Activated CD4-positive, alpha-beta memory T cell treated with anti-CD3 and anti-CD28 coated beads for 36 hours (primary cell): Measurements from ENCODE around the gene FLOT2. TPM values are rescaled to one million over a fixed set of nuclear protein-coding genes. Genes with fewer than 3 reads are reported as not detected.
"Not testable (repeated sequence)": the region's sequence is repeated elsewhere in the genome, so short reads cannot be mapped to it uniquely, and the experiment has no call there.

Experiments
- CTCF ChIA-PET: fragments of 350-600 bp; sonication (Branson Sonifier 250); formaldehyde crosslinking; loops from one replicate; lab custom pipeline; 2021; ENCODE audit warnings: antibody characterized with exemption, inconsistent platforms; lab: Charles Lee
- POLR2A ChIA-PET: fragments of 350-600 bp; sonication (Branson Sonifier 250); formaldehyde crosslinking; loops from one replicate; lab custom pipeline; 2021; ENCODE audit warnings: antibody characterized with exemption; lab: Charles Lee
- DNase-seq: peaks from one replicate; pipeline ENCODE4 v3.0.0-alpha.2; 2020
- H3K27ac Mint-ChIP-seq: one replicate; pipeline ENCODE4 v1.8.0; 2021; ENCODE audit warnings: mixed read lengths
- H3K27me3 Mint-ChIP-seq: one replicate; pipeline ENCODE4 v1.8.0; 2021; ENCODE audit warnings: mixed read lengths
- H3K36me3 Mint-ChIP-seq: one replicate; pipeline ENCODE4 v1.8.0; 2021; ENCODE audit warnings: mixed read lengths
- H3K4me1 Mint-ChIP-seq: one replicate; pipeline ENCODE4 v1.8.0; 2021; ENCODE audit warnings: low read depth, mixed read lengths
- H3K4me3 Mint-ChIP-seq: one replicate; pipeline ENCODE4 v1.8.0; 2021; ENCODE audit warnings: mild to moderate bottlenecking, mixed read lengths
- H3K9me3 Mint-ChIP-seq: one replicate; pipeline ENCODE4 v1.8.0; 2021; ENCODE audit warnings: mixed read lengths
- intact Hi-C: fragments of 100-400 bp; cut with micrococcal nuclease; formaldehyde crosslinking; loops from one replicate; pipeline ENCODE4 v1.15.1; 2023
- microRNA-seq: library from miRNA; unstranded; fragments of <30 nt; microRNA quantifications from one replicate; pipeline ENCODE4 v1.2.0, GENCODE V29; 2022; ENCODE audit warnings: borderline number of aligned reads, borderline microRNAs expressed, borderline replicate concordance
- total RNA-seq, 2 experiments: library from RNA; stranded (reverse); gene quantifications; one replicate each; pipeline ENCODE4 v1.2.3, GENCODE V29; 2021

The FLOT2 gene
- total RNA-seq, 2 experiments from 2014 or later, result 110 to 118 TPM

- ChIA-PET CTCF (interaction anchor here (1.0 kb wide), 1 partner anchor 75 kb away, joined by 5 read pairs; no protein-coding TSS in a partner anchor), POLR2A (no interaction called here)
- intact Hi-C loops, result no loop called here
- Mint-ChIP-seq H3K4me3 (no peak overlapping the region), H3K9me3 (no peaks in the 10 kb centered on the region), H3K36me3 (peaks cover 2% of the 10 kb centered on the region), H3K4me1 (peaks cover 27% of the 10 kb centered on the region), H3K27ac (no peak overlapping the region), H3K27me3 (no peaks in the 10 kb centered on the region)
- DNase-seq, result no peak
Observed at GRCh38 chr17:28839221-28839620, 58.3 kb downstream of the FLOT2 start.

DNA sequence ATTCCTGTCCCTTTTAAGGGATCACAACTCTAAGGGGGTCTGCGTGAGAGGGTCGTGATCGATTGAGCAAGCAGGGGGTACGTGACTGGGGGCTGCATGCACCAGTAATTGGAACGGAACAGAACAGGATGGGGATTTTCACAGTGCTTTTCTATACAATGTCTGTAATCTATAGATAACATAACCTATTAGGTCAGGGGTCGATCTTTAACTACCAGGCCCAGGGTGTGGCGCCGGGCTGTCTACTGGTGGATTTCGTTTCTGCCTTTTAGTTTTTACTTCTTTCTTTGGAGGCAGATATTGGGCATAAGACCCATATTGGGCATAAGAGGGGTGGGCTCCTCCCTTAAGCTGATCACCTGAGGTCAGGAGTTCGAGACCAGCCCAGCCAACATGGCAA is 61.0 kb downstream of the FLOT2 start:
- CTCF ChIA-PET, result interaction anchor here (1.0 to 1.4 kb wide), 2 partner anchors 67 to 73 kb away, joined by 3 to 7 read pairs; no protein-coding TSS in a partner anchor
- H3K27ac Mint-ChIP-seq, intact Hi-C loops, H3K4me3 Mint-ChIP-seq, H3K27me3 Mint-ChIP-seq, H3K9me3 Mint-ChIP-seq, H3K36me3 Mint-ChIP-seq, POLR2A ChIA-PET: not testable (repeated sequence)
- DNase-seq, result peak; percentile 3
- peaks cover 25% of the 10 kb centered on the region for H3K4me1 Mint-ChIP-seq

GRCh38 chr17:28834420-28834819 is 63.1 kb downstream of the FLOT2 start:
- no peaks in the 10 kb centered on the region for H3K9me3 Mint-ChIP-seq
- H3K27ac Mint-ChIP-seq, result no peak overlapping the region
- no peaks in the 10 kb centered on the region for H3K27me3 Mint-ChIP-seq
- ChIA-PET CTCF (interaction anchor here (0.6 to 4.4 kb wide), 2 partner anchors 68 to 71 kb away, joined by 5 to 16 read pairs; no protein-coding TSS in a partner anchor), POLR2A (no interaction called here)
- H3K4me3 Mint-ChIP-seq, result no peak overlapping the region
- peaks cover 10% of the 10 kb centered on the region for H3K36me3 Mint-ChIP-seq
- intact Hi-C loops, result no loop called here
- H3K4me1 Mint-ChIP-seq, result peaks cover 13% of the 10 kb centered on the region
- DNase-seq, result no peak

Small RNA genes lying within 50 kb of the gene (microRNA-seq; reads per million reads assigned to microRNA genes)
- gene MIR451B, result not detected

Other genes starting within 250 kb of the FLOT2 start
- gene SDF2, start 235.8 kb downstream of the FLOT2 start, total RNA-seq, result 10 to 100 TPM; 38.4 to 43.5 TPM
- 10 to 100 TPM; 59.4 to 65.9 TPM for gene SUPT6H, start 235.5 kb downstream of the FLOT2 start, total RNA-seq
- gene PROCA1, start 185.8 kb downstream of the FLOT2 start, total RNA-seq, result 1 to 10 TPM; 4.5 TPM
- 1 to 10 TPM; 4.9 to 6.6 TPM for gene RAB34, start 179.9 kb downstream of the FLOT2 start, total RNA-seq
- 1,000 to 10,000 TPM; 2,357 to 2,419 TPM for gene RPL23A, start 177.7 kb downstream of the FLOT2 start, total RNA-seq
- gene TLCD1, start 171.5 kb downstream of the FLOT2 start, total RNA-seq, result 1 to 10 TPM; 9.1 to 9.5 TPM
- gene NEK8, start 168.9 kb downstream of the FLOT2 start, total RNA-seq, result 1 to 10 TPM; 3.4 to 4.0 TPM
- 10 to 100 TPM; 83.0 to 83.9 TPM for gene TRAF4, start 153.7 kb downstream of the FLOT2 start, total RNA-seq
- gene FAM222B, start 54.9 kb downstream of the FLOT2 start, total RNA-seq, result 10 to 100 TPM; 18.6 to 21.5 TPM
- gene ERAL1, start 42.7 kb downstream of the FLOT2 start, total RNA-seq, result 10 to 100 TPM; 43.0 to 48.5 TPM
- gene DHRS13, start 5.3 kb upstream of the FLOT2 start, total RNA-seq, result 10 to 100 TPM; 18.0 to 20.6 TPM
- gene PHF12, start 53.8 kb upstream of the FLOT2 start, total RNA-seq, result 10 to 100 TPM; 44.0 to 44.8 TPM
- gene SEZ6, start 108.3 kb upstream of the FLOT2 start, total RNA-seq, result not detected
- 1 to 10 TPM; 1.5 to 2.4 TPM for gene PIPOX, start 145.4 kb upstream of the FLOT2 start, total RNA-seq